GM19328 (cell line): ENCODE measurements around the gene CLEC16A.

ENCODE experiments used
- ATAC-seq: cut with Tn5 transposase; IDR thresholded peaks from one replicate; pipeline ENCODE4 v1.9.1; 2021; ENCODE audit warnings: mild to moderate bottlenecking, moderate library complexity; ENCODE audit not compliant: unreplicated experiment

CLEC16A gene

GRCh38 chr16:11033629-11034420 is 89.5 kb downstream of the CLEC16A start:
- ATAC-seq = no peak

- no peak for ATAC-seq
These were observed 90.1 kb downstream of the CLEC16A start for GRCh38 chr16:11034481-11034931.

- ATAC-seq = no peak
These were observed 90.7 kb downstream of the CLEC16A start for GRCh38 chr16:11035096-11035495.

- ATAC-seq = no peak
These were observed 91.7 kb downstream of the CLEC16A start for GRCh38 chr16:11036040-11036439.

GRCh38 chr16:11036868-11037410 is 92.6 kb downstream of the CLEC16A start:
- no peak for ATAC-seq

- no peak for ATAC-seq
These were observed 93.9 kb downstream of the CLEC16A start for GRCh38 chr16:11038305-11038704.

- no peak for ATAC-seq
These were observed 94.4 kb downstream of the CLEC16A start for GRCh38 chr16:11038777-11039176.

- ATAC-seq = no peak
These were observed 95.4 kb downstream of the CLEC16A start for GRCh38 chr16:11039726-11040125.

GRCh38 chr16:11042191-11042590 is 97.8 kb downstream of the CLEC16A start:
- ATAC-seq = no peak

- ATAC-seq = no peak
These were observed 101.1 kb downstream of the CLEC16A start for GRCh38 chr16:11045441-11045840.

- no peak for ATAC-seq
These were observed 101.5 kb downstream of the CLEC16A start for GRCh38 chr16:11045846-11046245.

GRCh38 chr16:11046382-11046931 is 102.1 kb downstream of the CLEC16A start:
- no peak for ATAC-seq

- no peak for ATAC-seq
These were observed 102.7 kb downstream of the CLEC16A start for GRCh38 chr16:11047057-11047456.

GRCh38 chr16:11047939-11048800 is 103.8 kb downstream of the CLEC16A start:
- no peak for ATAC-seq

GRCh38 chr16:11049396-11050059 is 105.2 kb downstream of the CLEC16A start:
- ATAC-seq = no peak

GRCh38 chr16:11050536-11050935 is 106.2 kb downstream of the CLEC16A start:
- ATAC-seq = no peak

- ATAC-seq = no peak
These were observed 106.6 kb downstream of the CLEC16A start for GRCh38 chr16:11050944-11051343.

- no peak for ATAC-seq
These were observed 107.1 kb downstream of the CLEC16A start for GRCh38 chr16:11051430-11051829.

GRCh38 chr16:11051879-11052808 is 107.8 kb downstream of the CLEC16A start:
- ATAC-seq = no peak
